ENCODE results near the gene PIGL. TPM values are rescaled to one million over a fixed set of nuclear protein-coding genes. Genes with fewer than 3 reads are reported as not detected.

Gene PIGL
- total RNA-seq (10 to 100 TPM; 20.3 to 42.4 (median 33.0) TPM), polyA plus RNA-seq (10 to 100 TPM in 1 of 3 donors, 1 to 10 TPM in 2; 3.0 to 24.2 (median 5.1) TPM)

GRCh38 chr17:16217002-16217635 is at the start of gene PIGL:
TSS of gene PIGL (plus strand) at chr17:16217210. CDS start at chr17:16217227, 17 bp downstream.
- Histone ChIP-seq H3K4me1 (peaks cover 0 to 51% (median 37%) of the 10 kb centered on the region in 4 donors), H3K36me3 (no peaks in the 10 kb centered on the region), H3K4me3 (peak within 1 kb of the TSS; percentile 82 to 95 (median 92)), H3K27me3 (no peaks in the 10 kb centered on the region), H3K9me3 (no peaks in the 10 kb centered on the region), H3K27ac (peak within 1 kb of the TSS; percentile 93 to 96 (median 95))
- DNase-seq: peak; percentile 96
- TF ChIP-seq CTCF (IDR thresholded peaks at IDR 0.05) (no peak), POLR2AphosphoS5 (IDR thresholded peaks at IDR 0.05) (peak; percentile 44 to 83 (median 80)), EP300 (IDR thresholded peaks at IDR 0.05) (peak in 1 of 4 donors; percentile 20), POLR2A (IDR thresholded peaks at IDR 0.05) (peak in 1 of 2 donors; percentile 25)
- WGBS, 2 donors: 0% methylated on average over 29 of the region's 29 CpGs
- intact Hi-C loops (cut with DNase I): no loop called here

- intact Hi-C loops (cut with DNase I): no loop called here
- Histone ChIP-seq H3K4me3 (no peak overlapping the region), H3K36me3 (peaks cover 0 to 29% (median 0%) of the 10 kb centered on the region in 4 donors), H3K27me3 (no peaks in the 10 kb centered on the region), H3K4me1 (no peaks in the 10 kb centered on the region), H3K9me3 (no peaks in the 10 kb centered on the region), H3K27ac (no peak overlapping the region)
- WGBS, 2 donors: 20 to 63% methylated on average over 7 of the region's 7 CpGs
- TF ChIP-seq POLR2AphosphoS5 (IDR thresholded peaks at IDR 0.05): no peak
- DNase-seq: no peak
These were observed 45.4 kb upstream of the PIGL start for GRCh38 chr17:16171613-16172012.

GRCh38 chr17:16178836-16179235 is 38.2 kb upstream of the PIGL start:
- WGBS, 2 donors: 96 to 97% methylated on average over 5 of the region's 5 CpGs
- H3K36me3 ChIP-seq: peaks cover 0 to 3% (median 0%) of the 10 kb centered on the region in 4 donors
- no peak overlapping the region for H3K27ac ChIP-seq
- H3K9me3 ChIP-seq: no peaks in the 10 kb centered on the region
- H3K27me3 ChIP-seq: no peaks in the 10 kb centered on the region
- intact Hi-C loops (cut with DNase I): no loop called here
- DNase-seq: no peak
- no peaks in the 10 kb centered on the region for H3K4me1 ChIP-seq
- TF ChIP-seq POLR2A (IDR thresholded peaks at IDR 0.05): no peak
- TF ChIP-seq CTCF (IDR thresholded peaks at IDR 0.05): no peak
- TF ChIP-seq EP300 (IDR thresholded peaks at IDR 0.05): no peak
- TF ChIP-seq POLR2AphosphoS5 (IDR thresholded peaks at IDR 0.05): no peak
- H3K4me3 ChIP-seq: no peak overlapping the region

GRCh38 chr17:16181581-16181980 is 35.4 kb upstream of the PIGL start:
- H3K4me3 ChIP-seq: no peak overlapping the region
- intact Hi-C loops (cut with DNase I): no loop called here
- H3K36me3 ChIP-seq: peaks cover 0 to 23% (median 9%) of the 10 kb centered on the region in 4 donors
- TF ChIP-seq EP300 (IDR thresholded peaks at IDR 0.05) (no peak), CTCF (IDR thresholded peaks at IDR 0.05) (no peak), POLR2A (IDR thresholded peaks at IDR 0.05) (no peak), POLR2AphosphoS5 (IDR thresholded peaks at IDR 0.05) (no peak)
- H3K9me3 ChIP-seq: no peaks in the 10 kb centered on the region
- no peaks in the 10 kb centered on the region for H3K4me1 ChIP-seq
- no peaks in the 10 kb centered on the region for H3K27me3 ChIP-seq
- DNase-seq: no peak
- 95 to 97% methylated on average over 1 of the region's 1 CpG for WGBS, 2 donors
- H3K27ac ChIP-seq: no peak overlapping the region

- Histone ChIP-seq H3K27me3 (no peaks in the 10 kb centered on the region), H3K27ac (no peak overlapping the region), H3K9me3 (no peaks in the 10 kb centered on the region), H3K36me3 (peaks cover 0 to 50% (median 14%) of the 10 kb centered on the region in 4 donors), H3K4me1 (peaks cover 0 to 15% (median 8%) of the 10 kb centered on the region in 4 donors), H3K4me3 (no peak overlapping the region)
- TF ChIP-seq POLR2A (IDR thresholded peaks at IDR 0.05) (no peak), POLR2AphosphoS5 (IDR thresholded peaks at IDR 0.05) (no peak), EP300 (IDR thresholded peaks at IDR 0.05) (no peak), CTCF (IDR thresholded peaks at IDR 0.05) (no peak)
- DNase-seq: no peak
- intact Hi-C loops (cut with DNase I): no loop called here
- WGBS, 2 donors: 88 to 91% methylated on average over 5 of the region's 5 CpGs
These were observed 29.4 kb upstream of the PIGL start for GRCh38 chr17:16187642-16188041.

Measured in sigmoid colon (tissue), 7 donors.